IMR-90 (cell line): ENCODE data around the gene DCAF11. TPM values are rescaled to one million over a fixed set of nuclear protein-coding genes. Genes with fewer than 3 reads are reported as not detected.

ENCODE experiments used
- ATAC-seq: fragments of 200-7000 bp; cut with Tn5 transposase; 2 replicates; pipeline ENCODE4 v1.9.1; 2020; ENCODE audit warnings: low read depth, mild to moderate bottlenecking, moderate library complexity
- BruUV-seq: library from RNA; stranded (reverse); fragments of 400-500 nt; replicated peaks from 2 replicates; lab custom pipeline; 2021; lab: Mats Ljungman, UMichigan
- CTCF ChIA-PET: fragments of 300-600 bp; formaldehyde crosslinking; extraction: SDS; loops from one replicate; lab custom pipeline; 2021; ENCODE audit warnings: antibody characterized with exemption; lab: Yijun Ruan, JAX
- POLR2A ChIA-PET: fragments of 300-600 bp; sonication (Branson Sonifier 250); formaldehyde crosslinking; loops from one replicate; lab custom pipeline; 2022; ENCODE audit warnings: antibody characterized with exemption; ENCODE audit not compliant: unreplicated experiment; lab: Charles Lee
- DNase-seq: peaks from one replicate; pipeline ENCODE4 v3.0.0; 2013
- H2AFZ ChIP-seq: replicated peaks from 2 replicates; pipeline ENCODE3; 2013; ENCODE audit warnings: low read length, mild to moderate bottlenecking; ENCODE audit not compliant: poor library complexity
- H2AK5ac ChIP-seq: 2 replicates; pipeline ENCODE4 v1.6.1; 2013; ENCODE audit warnings: low read depth, low read length, inconsistent platforms
- H2AK9ac ChIP-seq: replicated peaks from 2 replicates; pipeline ENCODE3; 2013; ENCODE audit warnings: mild to moderate bottlenecking, low read depth, low read length, moderate library complexity; ENCODE audit not compliant: poor library complexity
- H2BK120ac ChIP-seq: 2 replicates; pipeline ENCODE4 v1.6.1; 2013; ENCODE audit warnings: low read depth, low read length, inconsistent platforms
- H2BK15ac ChIP-seq: 3 replicates; pipeline ENCODE4 v1.6.1; 2013; ENCODE audit warnings: low read depth, low read length, inconsistent platforms
- H2BK20ac ChIP-seq: 2 replicates; pipeline ENCODE4 v1.6.1; 2013; ENCODE audit warnings: low read depth, mild to moderate bottlenecking, inconsistent platforms, low read length, moderate library complexity
- H2BK5ac ChIP-seq: 2 replicates; pipeline ENCODE4 v1.6.1; 2013; ENCODE audit warnings: mild to moderate bottlenecking, low read depth, low read length, inconsistent platforms; ENCODE audit not compliant: poor library complexity, severe bottlenecking
- H3K14ac ChIP-seq: replicated peaks from 2 replicates; pipeline ENCODE4 v1.6.1; 2013; ENCODE audit warnings: low read depth, low read length, inconsistent platforms
- H3K18ac ChIP-seq: 2 replicates; pipeline ENCODE4 v1.6.1; 2013; ENCODE audit warnings: low read depth, low read length, control low read depth
- H3K23ac ChIP-seq: 2 replicates; pipeline ENCODE4 v1.6.1; 2013; ENCODE audit warnings: low read depth, low read length, inconsistent platforms
- H3K27ac ChIP-seq: 2 replicates; pipeline ENCODE4 v1.5.1; 2013; ENCODE audit warnings: mild to moderate bottlenecking, control low read depth, low read length; ENCODE audit not compliant: insufficient read depth
- H3K27me3 ChIP-seq: 2 replicates; pipeline ENCODE4 v1.6.1; 2013; ENCODE audit warnings: low read length; ENCODE audit not compliant: control insufficient read depth, insufficient read depth
- H3K36me3 ChIP-seq: 2 replicates; pipeline ENCODE4 v1.6.1; 2013; ENCODE audit warnings: low read length, mixed read lengths; ENCODE audit not compliant: control insufficient read depth, insufficient read depth
- H3K4ac ChIP-seq: 2 replicates; pipeline ENCODE4 v1.6.1; 2013; ENCODE audit warnings: low read depth, low read length, inconsistent platforms
- H3K4me1 ChIP-seq: 2 replicates; pipeline ENCODE4 v1.6.1; 2013; ENCODE audit warnings: low read length, mixed read lengths; ENCODE audit not compliant: control insufficient read depth, insufficient read depth
- H3K4me2 ChIP-seq: 2 replicates; pipeline ENCODE4 v1.6.1; 2013; ENCODE audit warnings: low read depth, mild to moderate bottlenecking, control low read depth, low read length, moderate library complexity
- H3K4me3 ChIP-seq: 2 replicates; pipeline ENCODE4 v1.5.1; 2013; ENCODE audit warnings: low read depth, mild to moderate bottlenecking, control low read depth, low read length, moderate library complexity; ENCODE audit not compliant: insufficient read depth
- H3K56ac ChIP-seq: 2 replicates; pipeline ENCODE4 v1.6.1; 2013; ENCODE audit warnings: low read length, inconsistent platforms; ENCODE audit not compliant: insufficient read depth; ENCODE audit errors: extremely low read depth
- H3K79me1 ChIP-seq, 2 experiments: 2 replicates each; pipeline ENCODE4 v1.6.1; 2013; ENCODE audit warnings: low read length in 2 of 2, inconsistent platforms in 1 of 2, low read depth in 1 of 2
- H3K9ac ChIP-seq: 2 replicates; pipeline ENCODE4 v1.6.1; 2013; ENCODE audit warnings: low read depth, low read length, control low read depth
- H3K9me1 ChIP-seq: 2 replicates; pipeline ENCODE4 v1.6.1; 2013; ENCODE audit warnings: low read length, inconsistent platforms; ENCODE audit not compliant: insufficient read depth
- H3K9me3 ChIP-seq: 2 replicates; pipeline ENCODE4 v1.6.1; 2013; ENCODE audit warnings: low read length; ENCODE audit not compliant: control insufficient read depth, insufficient read depth
- H4K20me1 ChIP-seq: 2 replicates; pipeline ENCODE4 v1.6.1; 2013; ENCODE audit warnings: low read length, inconsistent platforms; ENCODE audit not compliant: insufficient read depth
- H4K5ac ChIP-seq: 2 replicates; pipeline ENCODE4 v1.6.1; 2013; ENCODE audit warnings: mild to moderate bottlenecking, low read depth, low read length, control low read depth
- H4K8ac ChIP-seq, 2 experiments: 2 replicates each; pipeline ENCODE4 v1.6.1; 2013; ENCODE audit warnings: low read depth in 2 of 2, low read length in 2 of 2, control low read depth in 1 of 2, inconsistent platforms in 1 of 2
- H4K91ac ChIP-seq: 2 replicates; pipeline ENCODE4 v1.6.1; 2013; ENCODE audit warnings: low read depth, low read length, inconsistent platforms; ENCODE audit not compliant: insufficient read depth
- BHLHE40 ChIP-seq: fragments of 150-350 bp; IDR thresholded peaks from 2 replicates; pipeline ENCODE4 v1.6.1; 2016; ENCODE audit warnings: mild to moderate bottlenecking, low read depth, low read length
- CEBPB ChIP-seq: IDR thresholded peaks from 2 replicates; pipeline ENCODE4 v1.6.1; 2012; ENCODE audit warnings: low read depth, low read length, improper control_type of control experiment
- CHD1 ChIP-seq: IDR thresholded peaks from 2 replicates; pipeline ENCODE4 v1.6.1; 2012; ENCODE audit warnings: low read depth, low read length, improper control_type of control experiment
- CTCF ChIP-seq: conservative IDR thresholded peaks from 2 replicates; pipeline ENCODE4 v1.5.1; 2012; ENCODE audit warnings: mild to moderate bottlenecking, low read depth, low read length, improper control_type of control experiment
- ELK1 ChIP-seq: fragments of 150-350 bp; IDR thresholded peaks from 2 replicates; pipeline ENCODE4 v1.6.1; 2016; ENCODE audit warnings: low read depth, mild to moderate bottlenecking, low read length, moderate library complexity, borderline replicate concordance
- FOS ChIP-seq: fragments of 150-350 bp; IDR thresholded peaks from 2 replicates; pipeline ENCODE4 v1.6.1; 2016; ENCODE audit warnings: low read depth, low read length
- MAFK ChIP-seq: IDR thresholded peaks from 2 replicates; pipeline ENCODE4 v1.6.1; 2012; ENCODE audit warnings: low read depth, low read length, improper control_type of control experiment
- MAZ ChIP-seq: IDR thresholded peaks from 2 replicates; pipeline ENCODE4 v1.6.1; 2012; ENCODE audit warnings: low read depth, mild to moderate bottlenecking, low read length, improper control_type of control experiment, moderate library complexity, borderline replicate concordance
- MXI1 ChIP-seq: IDR thresholded peaks from 2 replicates; pipeline ENCODE4 v1.6.1; 2012; ENCODE audit warnings: low read depth, mild to moderate bottlenecking, low read length, moderate library complexity, borderline replicate concordance
- NFE2L2 ChIP-seq: fragments of 150-350 bp; IDR thresholded peaks from 2 replicates; pipeline ENCODE4 v1.6.1; 2016; ENCODE audit warnings: low read depth, mild to moderate bottlenecking, low read length
- POLR2A ChIP-seq: IDR thresholded peaks from 2 replicates; pipeline ENCODE4 v1.6.1; 2012; ENCODE audit warnings: mild to moderate bottlenecking, low read depth, low read length
- RAD21 ChIP-seq: IDR thresholded peaks from 2 replicates; pipeline ENCODE4 v1.6.1; 2012; ENCODE audit warnings: low read length, improper control_type of control experiment
- RCOR1 ChIP-seq: IDR thresholded peaks from 2 replicates; pipeline ENCODE4 v1.6.1; 2012; ENCODE audit warnings: mild to moderate bottlenecking, low read length, improper control_type of control experiment; ENCODE audit not compliant: insufficient replicate concordance
- RFX5 ChIP-seq: IDR thresholded peaks from 2 replicates; pipeline ENCODE4 v1.8.0; 2012; ENCODE audit warnings: low read depth, mild to moderate bottlenecking, low read length, moderate library complexity
- USF2 ChIP-seq: fragments of 150-350 bp; IDR thresholded peaks from 2 replicates; pipeline ENCODE4 v1.6.1; 2017; ENCODE audit warnings: mild to moderate bottlenecking, antibody characterized with exemption, low read length, low read depth
- WGBS, 2 experiments: methylation state at CpG; one replicate each; pipeline versions ENCODE4 v1.1.5 to v1.1.7; 2013; ENCODE audit warnings: missing lambda C conversion rate in 2 of 2; ENCODE audit not compliant: insufficient read length in 1 of 2; ENCODE audit errors: extremely low coverage in 2 of 2; 5-methylcytosine and 5-hydroxymethylcytosine counted together
- dilution Hi-C: fragments of 300-500 bp; cut with HindIII; formaldehyde crosslinking; loops from one replicate; pipeline ENCODE4 v1.14.3; 2018; ENCODE audit warnings: low sequenced_read_pairs; ENCODE audit not compliant: unreplicated experiment
- in situ Hi-C: fragments of 300-500 bp; cut with MboI; formaldehyde crosslinking; loops from 3 replicates; pipeline ENCODE4 v1.14.3; 2019; ENCODE audit warnings: low sequenced_read_pairs, inconsistent platforms, mixed read lengths
- intact Hi-C: fragments of 100-400 bp; cut with micrococcal nuclease; formaldehyde crosslinking; loops from 2 replicates; pipeline ENCODE4 v1.10.0; 2022
- polyA plus RNA-seq, 3 experiments: library from polyadenylated mRNA; depleted of rRNA; stranded (reverse); fragments of >200 nt; gene quantifications; 2 replicates each; pipeline ENCODE4 v1.2.3, GENCODE V29; 2012; ENCODE audit warnings: low replicate concordance in 1 of 3
- total RNA-seq: library from RNA; depleted of rRNA; stranded (reverse); fragments of >200 nt; gene quantifications from 2 replicates; pipeline ENCODE4 v1.2.3, GENCODE V29; 2012

DCAF11 gene
- total and polyA plus RNA-seq, 2 of the 4 experiments (the other 2 are of a cell fraction) = 21.0 to 52.0 TPM

- ChIA-PET CTCF (interaction anchor here (0.6 kb wide), 2 partner anchors 11 to 42 kb away, joined by 3 to 6 read pairs; no protein-coding TSS in a partner anchor), POLR2A (no interaction called here)
- H3K9me1 ChIP-seq = peaks cover 26% of the 10 kb centered on the region
- H4K5ac ChIP-seq = no peak overlapping the region
- H3K4ac ChIP-seq = no peak overlapping the region
- BruUV-seq = no TSS peak
- no peaks in the 10 kb centered on the region for H3K9me3 ChIP-seq
- no peak overlapping the region for H2BK5ac ChIP-seq
- H3K4me1 ChIP-seq = peaks cover 12% of the 10 kb centered on the region
- H3K56ac ChIP-seq = no peak overlapping the region
- no peak overlapping the region for H2AK5ac ChIP-seq
- peak overlapping the region; percentile 5 for H2AK9ac ChIP-seq
- in situ Hi-C loops = loop anchor here (10.0 to 25.0 kb wide), 3 partner anchors 295 to 1052 kb away; partner anchors contain the start of genes ACIN1, BCL2L2, C14orf119 and PABPN1
- H4K20me1 ChIP-seq = peaks cover 17% of the 10 kb centered on the region
- H2BK15ac ChIP-seq = no peak overlapping the region
- H3K79me1 ChIP-seq = peaks cover 20 to 64% of the 10 kb centered on the region in 2 experiments
- no peak overlapping the region for H3K27ac ChIP-seq
- H3K18ac ChIP-seq = no peak overlapping the region
- H3K4me2 ChIP-seq = peak overlapping the region; percentile 15; the same call in 1 of the 2 replicates
- WGBS, 2 experiments = no CpG with 5 or more reads among the region's 9 CpGs
- DNase-seq = no peak
- H4K91ac ChIP-seq = no peak overlapping the region; the same call in 1 of the 2 replicates
- H3K9ac ChIP-seq = no peak overlapping the region
- no peaks in the 10 kb centered on the region for H3K27me3 ChIP-seq
- no peak overlapping the region for H2AFZ ChIP-seq
- no peak overlapping the region for H4K8ac ChIP-seq
- no peak for ATAC-seq
- H3K23ac ChIP-seq = no peak overlapping the region
- H3K36me3 ChIP-seq = peaks cover 23% of the 10 kb centered on the region
- dilution Hi-C loops = no loop called here
- no peak overlapping the region for H3K4me3 ChIP-seq
- no peak overlapping the region for H2BK120ac ChIP-seq
- H3K14ac ChIP-seq = no peak overlapping the region
- no peak overlapping the region for H2BK20ac ChIP-seq
- intact Hi-C loops = no loop called here
- no peak for TF ChIP-seq CHD1
- TF ChIP-seq USF2 = no peak
- no peak for TF ChIP-seq BHLHE40
- TF ChIP-seq MAFK = no peak
- TF ChIP-seq MXI1 = no peak
- no peak for TF ChIP-seq RCOR1
- no peak for TF ChIP-seq NFE2L2
- TF ChIP-seq CEBPB = no peak
- TF ChIP-seq CTCF = no peak
- TF ChIP-seq POLR2A = no peak
- no peak for TF ChIP-seq MAZ
- TF ChIP-seq FOS = no peak
- no peak for TF ChIP-seq RAD21
- no peak for TF ChIP-seq RFX5
- no peak for TF ChIP-seq ELK1
These were observed 24.8 kb downstream of the DCAF11 start for GRCh38 chr14:24139272-24139934.
